ENCODE data around the gene ROS1. TPM values are rescaled to one million over a fixed set of nuclear protein-coding genes. Genes with fewer than 3 reads are reported as not detected.

The ROS1 gene
- total and polyA plus RNA-seq, 10 of the 15 experiments (the other 5 are each of a cell fraction or from before 2014, with no cell fraction given) = under 0.01 to 0.07 (median 0.03) TPM; not detected in 5

DNA sequence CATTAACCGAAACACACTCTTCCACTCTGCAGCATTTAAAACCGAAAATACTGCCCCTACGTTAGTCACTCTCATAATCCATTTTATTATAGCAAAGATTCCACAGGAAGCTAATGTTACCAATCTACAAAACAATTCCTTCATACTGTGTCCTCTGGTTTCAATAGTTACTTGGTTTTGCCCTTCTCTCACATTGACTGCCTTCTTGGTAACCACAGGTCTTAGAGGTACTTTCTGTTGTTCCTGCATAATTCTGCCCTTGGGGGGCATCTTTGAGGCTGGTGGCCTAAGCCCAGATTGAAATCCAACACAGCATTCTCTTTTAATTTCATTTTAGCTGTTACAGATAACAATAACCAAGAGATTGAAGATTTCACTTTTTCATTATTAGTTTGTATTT, 46.9 kb upstream of the ROS1 start:
- Histone ChIP-seq H3K27me3 (replicated peaks in 1 of 2; ENCODE audit: control insufficient read depth in 2 of 2, insufficient read depth in 2 of 2, low read length in 1 of 2) (no peaks in the 10 kb centered on the region), H3K27ac (ENCODE audit: control insufficient read depth, insufficient read depth) (no peak overlapping the region), H3K79me2 (ENCODE audit: control insufficient read depth, insufficient read depth, low read length) (no peaks in the 10 kb centered on the region), H3K36me3 (ENCODE audit: control insufficient read depth in 2 of 2, insufficient read depth in 2 of 2, low read length in 1 of 2) (no peaks in the 10 kb centered on the region), H3K9me3 (replicated peaks; ENCODE audit: control insufficient read depth, insufficient read depth, low read length) (no peaks in the 10 kb centered on the region), H3K4me3 (no peak overlapping the region), H3K4me2 (ENCODE audit: control insufficient read depth, insufficient read depth) (no peak overlapping the region), H4K20me1 (ENCODE audit: control insufficient read depth, insufficient read depth) (no peaks in the 10 kb centered on the region), H3K4me1 (ENCODE audit: control insufficient read depth, insufficient read depth, low read length) (0 out of 2 replicates have a peak, but pooled peaks cover under 1% of the 10 kb centered on the region), H3K9ac (ENCODE audit: control insufficient read depth, insufficient read depth, low read length) (no peak overlapping the region), H2AFZ (ENCODE audit: control insufficient read depth, low read depth, low read length) (no peak overlapping the region)
- CTCF ChIA-PET = no interaction called here
- POLR2A ChIA-PET = no interaction called here
- RAD21 ChIA-PET (ENCODE audit: unreplicated experiment) = no interaction called here
- FAIRE-seq (no peak), DNase-seq (ENCODE audit: low read depth, low spot score) (no peak), ATAC-seq (no peak)
- no TSS peak for BruUV-seq (replicated peaks)
- in situ Hi-C loops (cut with MboI) (no loop called here), intact Hi-C loops (cut with micrococcal nuclease; ENCODE audit: unreplicated experiment) (no loop called here)
- TF ChIP-seq RAD21 (IDR thresholded peaks at IDR 0.05; ENCODE audit: insufficient read depth, low read depth, low read length) = no peak
- TF ChIP-seq ZNF24 (IDR thresholded peaks at IDR 0.05) = no peak
- no peak for TF ChIP-seq FOS (IDR thresholded peaks at IDR 0.05; ENCODE audit: borderline replicate concordance, extremely low read depth, insufficient read length)
- TF ChIP-seq, protein P1, sequence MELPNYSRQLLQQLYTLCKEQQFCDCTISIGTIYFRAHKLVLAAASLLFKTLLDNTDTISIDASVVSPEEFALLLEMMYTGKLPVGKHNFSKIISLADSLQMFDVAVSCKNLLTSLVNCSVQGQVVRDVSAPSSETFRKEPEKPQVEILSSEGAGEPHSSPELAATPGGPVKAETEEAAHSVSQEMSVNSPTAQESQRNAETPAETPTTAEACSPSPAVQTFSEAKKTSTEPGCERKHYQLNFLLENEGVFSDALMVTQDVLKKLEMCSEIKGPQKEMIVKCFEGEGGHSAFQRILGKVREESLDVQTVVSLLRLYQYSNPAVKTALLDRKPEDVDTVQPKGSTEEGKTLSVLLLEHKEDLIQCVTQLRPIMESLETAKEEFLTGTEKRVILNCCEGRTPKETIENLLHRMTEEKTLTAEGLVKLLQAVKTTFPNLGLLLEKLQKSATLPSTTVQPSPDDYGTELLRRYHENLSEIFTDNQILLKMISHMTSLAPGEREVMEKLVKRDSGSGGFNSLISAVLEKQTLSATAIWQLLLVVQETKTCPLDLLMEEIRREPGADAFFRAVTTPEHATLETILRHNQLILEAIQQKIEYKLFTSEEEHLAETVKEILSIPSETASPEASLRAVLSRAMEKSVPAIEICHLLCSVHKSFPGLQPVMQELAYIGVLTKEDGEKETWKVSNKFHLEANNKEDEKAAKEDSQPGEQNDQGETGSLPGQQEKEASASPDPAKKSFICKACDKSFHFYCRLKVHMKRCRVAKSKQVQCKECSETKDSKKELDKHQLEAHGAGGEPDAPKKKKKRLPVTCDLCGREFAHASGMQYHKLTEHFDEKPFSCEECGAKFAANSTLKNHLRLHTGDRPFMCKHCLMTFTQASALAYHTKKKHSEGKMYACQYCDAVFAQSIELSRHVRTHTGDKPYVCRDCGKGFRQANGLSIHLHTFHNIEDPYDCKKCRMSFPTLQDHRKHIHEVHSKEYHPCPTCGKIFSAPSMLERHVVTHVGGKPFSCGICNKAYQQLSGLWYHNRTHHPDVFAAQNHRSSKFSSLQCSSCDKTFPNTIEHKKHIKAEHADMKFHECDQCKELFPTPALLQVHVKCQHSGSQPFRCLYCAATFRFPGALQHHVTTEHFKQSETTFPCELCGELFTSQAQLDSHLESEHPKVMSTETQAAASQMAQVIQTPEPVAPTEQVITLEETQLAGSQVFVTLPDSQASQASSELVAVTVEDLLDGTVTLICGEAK (IDR thresholded peaks at IDR 0.05; ENCODE audit: borderline replicate concordance) = no peak
- no peak for TF ChIP-seq EGR1 (IDR thresholded peaks at IDR 0.05; ENCODE audit: borderline replicate concordance in 1 of 2, low read depth in 2 of 2, low read length in 2 of 2)
- SMC1A ChIA-PET (ENCODE audit: uncharacterized antibody, unreplicated experiment) = interaction anchor here (1.2 kb wide), 1 partner anchor 15 kb away, joined by 3 read pairs; no protein-coding TSS in a partner anchor
- WGBS (ENCODE audit: insufficient coverage, insufficient replicate concordance, low lambda C conversion rate, missing lambda C conversion rate) = 85% methylated on average over 3 of the region's 3 CpGs

Measured in GM12878 (cell line).